Measurements from ENCODE around the gene APOB. TPM values are rescaled to one million over a fixed set of nuclear protein-coding genes. Genes with fewer than 3 reads are reported as not detected.

The APOB gene
- total and polyA plus RNA-seq, 2 of the 13 experiments (the other 11 are each of a cell fraction or from before 2014, with no cell fraction given): 1,569 to 2,515 TPM

DNA sequence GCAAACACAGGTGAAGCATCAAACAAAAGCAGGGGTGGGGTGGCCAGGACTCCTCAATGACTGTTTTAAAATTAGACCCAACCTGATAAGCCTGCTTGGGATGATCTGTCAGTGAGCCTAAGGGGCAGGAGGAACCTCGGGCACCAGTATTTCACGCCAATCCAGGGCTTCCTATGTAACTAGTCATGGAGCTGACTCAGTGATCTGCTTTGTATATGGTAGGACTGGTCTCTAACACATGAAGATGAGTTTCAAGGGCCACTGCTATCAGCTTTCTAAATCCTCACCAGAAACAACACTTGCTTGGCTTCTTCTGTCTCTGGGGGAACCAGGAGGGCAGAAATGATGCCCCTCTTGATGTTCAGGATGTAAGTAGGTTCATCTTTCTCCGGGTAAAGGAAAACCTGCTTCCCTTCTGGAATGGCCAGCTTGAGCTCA is 6.2 kb downstream of the APOB start (continued):
- TF ChIP-seq, protein P1, sequence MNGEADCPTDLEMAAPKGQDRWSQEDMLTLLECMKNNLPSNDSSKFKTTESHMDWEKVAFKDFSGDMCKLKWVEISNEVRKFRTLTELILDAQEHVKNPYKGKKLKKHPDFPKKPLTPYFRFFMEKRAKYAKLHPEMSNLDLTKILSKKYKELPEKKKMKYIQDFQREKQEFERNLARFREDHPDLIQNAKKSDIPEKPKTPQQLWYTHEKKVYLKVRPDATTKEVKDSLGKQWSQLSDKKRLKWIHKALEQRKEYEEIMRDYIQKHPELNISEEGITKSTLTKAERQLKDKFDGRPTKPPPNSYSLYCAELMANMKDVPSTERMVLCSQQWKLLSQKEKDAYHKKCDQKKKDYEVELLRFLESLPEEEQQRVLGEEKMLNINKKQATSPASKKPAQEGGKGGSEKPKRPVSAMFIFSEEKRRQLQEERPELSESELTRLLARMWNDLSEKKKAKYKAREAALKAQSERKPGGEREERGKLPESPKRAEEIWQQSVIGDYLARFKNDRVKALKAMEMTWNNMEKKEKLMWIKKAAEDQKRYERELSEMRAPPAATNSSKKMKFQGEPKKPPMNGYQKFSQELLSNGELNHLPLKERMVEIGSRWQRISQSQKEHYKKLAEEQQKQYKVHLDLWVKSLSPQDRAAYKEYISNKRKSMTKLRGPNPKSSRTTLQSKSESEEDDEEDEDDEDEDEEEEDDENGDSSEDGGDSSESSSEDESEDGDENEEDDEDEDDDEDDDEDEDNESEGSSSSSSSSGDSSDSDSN (CRISPR knock-in tag; IDR thresholded peaks at IDR 0.05): peak; percentile 11; the same call in 1 of the 2 replicates
- TF ChIP-seq GLI4 (CRISPR knock-in tag; IDR thresholded peaks at IDR 0.05; ENCODE audit: borderline replicate concordance) (no peak), POLR2AphosphoS2 (IDR thresholded peaks at IDR 0.05; ENCODE audit: low read depth, low read length) (peak; percentile 84), NKX3-1 (CRISPR knock-in tag; IDR thresholded peaks at IDR 0.05) (no peak), ZNF3 (CRISPR knock-in tag; IDR thresholded peaks at IDR 0.05) (no peak), HIVEP1 (CRISPR knock-in tag; IDR thresholded peaks at IDR 0.05) (no peak), MAZ (IDR thresholded peaks at IDR 0.05; ENCODE audit: borderline replicate concordance, low read depth, low read length) (no peak), MAZ (CRISPR knock-in tag; IDR thresholded peaks at IDR 0.05; ENCODE audit: low read depth) (no peak), ZNF557 (CRISPR knock-in tag; IDR thresholded peaks at IDR 0.05) (no peak), RORA (CRISPR knock-in tag; IDR thresholded peaks at IDR 0.05) (no peak), EEA1 (CRISPR knock-in tag; IDR thresholded peaks at IDR 0.05; ENCODE audit: borderline replicate concordance) (no peak), SRF (IDR thresholded peaks at IDR 0.05; ENCODE audit: low read depth, low read length) (no peak), ZNF263 (CRISPR knock-in tag; IDR thresholded peaks at IDR 0.05) (peak; percentile 30; the same call in 1 of the 2 replicates), ZNF382 (CRISPR knock-in tag; IDR thresholded peaks at IDR 0.05; ENCODE audit: borderline replicate concordance) (no peak), NCOA1 (CRISPR knock-in tag; IDR thresholded peaks at IDR 0.05) (no peak), SMC3 (IDR thresholded peaks at IDR 0.05; ENCODE audit: low read length) (no peak), NCOA2 (CRISPR knock-in tag; IDR thresholded peaks at IDR 0.05) (0 out of 2 replicates have a peak, but pooled peaks have one; percentile 36), ZNF792 (CRISPR knock-in tag; IDR thresholded peaks at IDR 0.05) (0 out of 2 replicates have a peak, but pooled peaks have one; percentile 30), NFIC (IDR thresholded peaks at IDR 0.05; ENCODE audit: low read length) (no peak), ZNF331 (CRISPR knock-in tag; IDR thresholded peaks at IDR 0.05) (0 out of 2 replicates have a peak, but pooled peaks have one; percentile 15), MTA1 (CRISPR knock-in tag; IDR thresholded peaks at IDR 0.05; ENCODE audit: borderline replicate concordance) (no peak), HDAC2 (CRISPR knock-in tag; IDR thresholded peaks at IDR 0.05) (0 out of 2 replicates have a peak, but pooled peaks have one; percentile 24), NONO (IDR thresholded peaks at IDR 0.05) (no peak), NONO (CRISPR knock-in tag; conservative IDR thresholded peaks at IDR 0.05) (peak; percentile 63), SPEN (CRISPR knock-in tag; IDR thresholded peaks at IDR 0.05; ENCODE audit: low read depth) (no peak), IKZF4 (CRISPR knock-in tag; IDR thresholded peaks at IDR 0.05; ENCODE audit: borderline replicate concordance, low read depth, not compliant biosample characterization) (no peak), ZNF7 (CRISPR knock-in tag; IDR thresholded peaks at IDR 0.05) (no peak)
- TF ChIP-seq, protein P2, sequence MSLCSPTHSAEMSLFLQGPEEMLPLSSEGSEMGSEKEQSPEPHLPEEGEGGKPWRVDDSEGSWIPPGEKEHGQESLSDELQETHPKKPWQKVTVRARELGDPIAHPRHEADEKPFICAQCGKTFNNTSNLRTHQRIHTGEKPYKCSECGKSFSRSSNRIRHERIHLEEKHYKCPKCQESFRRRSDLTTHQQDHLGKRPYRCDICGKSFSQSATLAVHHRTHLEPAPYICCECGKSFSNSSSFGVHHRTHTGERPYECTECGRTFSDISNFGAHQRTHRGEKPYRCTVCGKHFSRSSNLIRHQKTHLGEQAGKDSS (CRISPR knock-in tag; IDR thresholded peaks at IDR 0.05; ENCODE audit: borderline replicate concordance, low read depth): no peak
- TF ChIP-seq, protein P3, sequence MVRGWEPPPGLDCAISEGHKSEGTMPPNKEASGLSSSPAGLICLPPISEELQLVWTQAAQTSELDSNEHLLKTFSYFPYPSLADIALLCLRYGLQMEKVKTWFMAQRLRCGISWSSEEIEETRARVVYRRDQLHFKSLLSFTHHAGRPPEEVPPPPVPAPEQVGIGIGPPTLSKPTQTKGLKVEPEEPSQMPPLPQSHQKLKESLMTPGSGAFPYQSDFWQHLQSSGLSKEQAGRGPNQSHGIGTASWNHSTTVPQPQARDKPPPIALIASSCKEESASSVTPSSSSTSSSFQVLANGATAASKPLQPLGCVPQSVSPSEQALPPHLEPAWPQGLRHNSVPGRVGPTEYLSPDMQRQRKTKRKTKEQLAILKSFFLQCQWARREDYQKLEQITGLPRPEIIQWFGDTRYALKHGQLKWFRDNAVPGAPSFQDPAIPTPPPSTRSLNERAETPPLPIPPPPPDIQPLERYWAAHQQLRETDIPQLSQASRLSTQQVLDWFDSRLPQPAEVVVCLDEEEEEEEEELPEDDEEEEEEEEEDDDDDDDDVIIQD (CRISPR knock-in tag; IDR thresholded peaks at IDR 0.05; ENCODE audit: low read depth): no peak

Data from HepG2 (cell line).